GM10847 (cell line): Measurements from ENCODE around the gene ARHGAP10.

Experiments
- POLR2A ChIP-seq: IDR thresholded peaks from 2 replicates; pipeline ENCODE4 v1.6.1; 2011; ENCODE audit not compliant: insufficient read length; ENCODE audit errors: extremely low read depth

ARHGAP10 gene

DNA sequence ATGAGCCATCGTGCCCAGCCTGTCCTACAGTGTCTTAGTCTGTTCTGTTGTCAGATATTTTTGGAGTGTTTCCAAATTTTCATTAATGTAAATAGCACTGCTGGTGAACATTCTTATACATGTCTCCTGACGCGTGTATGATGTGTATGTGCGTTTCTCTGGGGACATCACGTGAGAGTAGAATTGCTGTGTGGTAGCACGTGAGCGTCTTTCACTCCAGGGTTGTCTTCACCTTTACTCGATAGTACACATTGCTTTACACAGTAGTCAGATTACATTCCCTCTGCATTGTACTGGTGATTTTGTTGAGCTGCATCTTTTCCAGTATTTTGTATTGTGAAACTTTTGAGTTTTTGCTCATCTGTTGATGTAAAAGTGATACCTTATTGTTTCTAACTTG, 60.0 kb downstream of the ARHGAP10 start:
- no peak for TF ChIP-seq POLR2A

GRCh38 chr4:147793569-147794313, 61.9 kb downstream of the ARHGAP10 start:
- TF ChIP-seq POLR2A, result no peak

DNA sequence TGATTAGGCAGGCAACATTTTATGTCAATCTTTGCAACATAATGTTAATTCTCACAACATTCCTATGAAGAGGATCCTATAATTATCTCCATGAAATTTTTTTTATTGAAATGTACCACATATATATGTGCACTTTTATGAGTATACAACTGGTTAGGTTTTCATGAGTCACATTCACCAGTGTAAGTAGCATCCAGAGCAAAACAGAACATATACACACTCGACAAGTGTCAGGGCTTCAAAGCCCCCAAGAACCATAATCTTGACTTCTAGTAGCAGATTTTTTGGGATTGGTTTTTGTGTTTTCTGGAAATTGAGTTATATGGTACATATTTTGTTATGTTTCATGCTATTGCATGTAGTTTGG, 62.4 kb downstream of the ARHGAP10 start:
- TF ChIP-seq POLR2A, result no peak

- no peak for TF ChIP-seq POLR2A
Observed at GRCh38 chr4:147794787-147795413, 63.0 kb downstream of the ARHGAP10 start.

- TF ChIP-seq POLR2A, result no peak
Observed at GRCh38 chr4:147799986-147800555, 68.2 kb downstream of the ARHGAP10 start.

GRCh38 chr4:147801820-147802219, 69.9 kb downstream of the ARHGAP10 start:
- TF ChIP-seq POLR2A, result no peak

- no peak for TF ChIP-seq POLR2A
Observed at GRCh38 chr4:147802346-147802745, 70.5 kb downstream of the ARHGAP10 start.

DNA sequence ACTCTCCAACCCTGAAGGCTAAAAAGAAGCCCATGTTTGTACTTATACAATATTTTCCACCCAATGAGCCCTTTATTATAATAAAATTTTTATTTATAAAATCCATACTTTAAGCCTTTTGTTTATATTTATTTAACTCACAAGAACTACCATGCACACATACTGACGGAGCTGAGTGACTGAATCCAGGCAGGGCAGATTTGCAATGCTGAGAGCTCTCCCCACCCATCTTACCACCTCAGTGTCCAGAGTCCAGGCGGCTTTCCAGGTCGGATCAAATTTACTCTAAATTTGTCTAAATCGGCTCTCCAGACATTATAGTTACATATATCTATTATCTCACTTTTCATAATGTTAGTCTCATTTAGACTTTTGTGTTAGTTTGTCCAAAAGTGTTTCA, 74.1 kb downstream of the ARHGAP10 start:
- no peak for TF ChIP-seq POLR2A

DNA sequence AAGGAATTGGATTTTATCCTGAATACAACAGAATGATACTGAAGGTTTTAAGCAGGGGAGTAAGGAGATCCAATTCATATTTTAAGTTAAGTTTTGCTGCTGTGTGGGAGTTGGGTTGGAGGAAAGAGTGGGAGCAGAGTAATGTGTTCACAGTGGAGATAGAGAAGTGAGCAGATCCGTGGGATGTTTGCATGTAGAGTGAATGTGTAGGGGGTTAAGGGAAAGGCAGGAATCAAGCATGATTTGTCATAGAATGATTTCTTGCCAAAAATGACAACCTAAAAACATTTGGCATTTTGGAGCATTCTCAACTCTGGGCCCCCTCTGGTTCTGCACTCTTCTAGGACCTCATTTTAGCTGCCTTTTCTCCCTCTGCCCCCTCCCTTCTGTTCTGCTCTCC, 76.6 kb downstream of the ARHGAP10 start:
- no peak for TF ChIP-seq POLR2A

DNA sequence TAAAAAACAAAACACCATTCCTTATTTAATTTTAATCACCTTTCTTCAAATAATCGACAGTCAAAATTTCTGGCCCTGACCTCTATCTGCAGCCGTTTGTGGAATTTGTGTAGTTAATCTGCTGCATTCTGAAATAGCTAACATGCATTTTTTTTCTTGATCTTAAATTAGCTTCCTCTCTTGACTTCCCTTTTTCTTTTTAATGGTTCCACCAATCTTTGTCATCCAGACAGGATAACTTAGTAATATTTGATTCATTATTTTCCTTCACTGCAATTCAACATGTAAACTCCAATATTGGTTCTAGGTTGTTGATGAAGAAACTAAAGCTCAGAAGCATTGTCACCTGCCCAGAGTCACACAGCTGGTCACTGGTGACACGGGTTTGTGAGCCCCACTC, 77.3 kb downstream of the ARHGAP10 start:
- TF ChIP-seq POLR2A, result no peak

DNA sequence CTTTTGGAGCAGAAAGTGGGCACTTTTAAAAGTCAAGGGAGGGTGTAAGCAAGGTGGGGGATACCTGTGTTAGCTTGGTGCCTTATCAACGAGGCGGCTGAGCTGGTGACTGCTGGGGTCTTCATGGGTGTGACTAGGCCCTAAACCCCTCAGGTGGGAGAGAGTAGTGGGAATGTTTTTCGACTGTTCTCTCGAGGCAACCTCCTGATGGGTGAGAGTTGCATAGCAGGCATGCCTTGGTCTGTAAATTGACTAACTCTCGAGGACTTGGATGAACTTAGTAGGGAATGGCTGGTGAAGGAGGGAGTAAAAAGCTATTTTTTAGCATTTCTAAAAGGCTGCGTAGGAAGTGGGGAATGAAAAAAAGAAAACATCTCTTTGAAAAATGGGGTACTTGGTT, 80.0 kb downstream of the ARHGAP10 start:
- no peak for TF ChIP-seq POLR2A

GRCh38 chr4:147813109-147813773, 81.4 kb downstream of the ARHGAP10 start:
- TF ChIP-seq POLR2A, result no peak

GRCh38 chr4:147813973-147814372, 82.1 kb downstream of the ARHGAP10 start:
- no peak for TF ChIP-seq POLR2A

DNA sequence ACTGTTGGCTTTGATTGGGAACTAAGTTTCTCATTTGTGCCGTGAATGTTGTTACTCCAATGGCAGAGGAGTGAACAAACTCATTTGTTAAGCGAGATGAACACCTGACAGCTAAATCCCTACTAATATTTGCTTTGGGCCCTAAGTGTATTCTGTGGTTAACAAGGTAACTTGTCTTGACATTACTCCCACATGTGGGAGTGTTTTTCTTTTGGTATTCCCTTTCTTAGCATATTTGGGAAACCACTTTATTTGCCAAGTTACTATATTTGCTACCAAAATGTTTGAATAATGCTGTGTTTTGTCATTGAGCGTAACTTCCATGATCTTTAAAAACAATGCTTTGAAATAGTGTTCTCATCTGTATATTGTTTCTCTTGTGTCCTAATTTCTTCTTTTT, 82.5 kb downstream of the ARHGAP10 start:
- no peak for TF ChIP-seq POLR2A

DNA sequence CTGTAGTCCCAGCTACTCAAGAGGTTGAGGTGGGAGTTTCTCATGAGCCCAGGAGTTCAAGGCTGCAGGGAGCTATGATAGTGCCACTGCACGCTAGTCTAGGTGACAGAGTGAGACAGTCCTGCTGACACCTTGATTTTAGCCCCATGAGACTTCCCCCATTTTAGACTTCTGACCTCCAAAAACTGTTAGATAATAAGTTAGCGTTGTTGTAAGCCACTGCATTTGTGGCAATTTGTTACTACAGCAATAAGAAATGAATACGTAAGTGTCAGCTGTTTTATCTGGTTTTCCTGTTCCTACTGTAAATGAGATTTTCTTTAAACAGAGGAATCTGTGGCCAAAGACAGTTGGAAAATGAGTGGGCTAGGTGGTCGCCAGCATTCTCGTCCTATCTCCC, 83.9 kb downstream of the ARHGAP10 start:
- TF ChIP-seq POLR2A, result no peak
